ENCODE measurements around the gene SNRNP25. TPM values are rescaled to one million over a fixed set of nuclear protein-coding genes. Genes with fewer than 3 reads are reported as not detected.

SNRNP25 gene
- total RNA-seq, 2 experiments from 2014 or later, result 29.7 to 33.4 TPM

GRCh38 chr16:61879-62281 is 8.3 kb downstream of the SNRNP25 start:
- Mint-ChIP-seq H3K27me3 (no peaks in the 10 kb centered on the region), H3K27ac (no peak overlapping the region), H3K4me1 (peaks cover 2% of the 10 kb centered on the region), H3K36me3 (ENCODE audit: low read depth) (no peaks in the 10 kb centered on the region), H3K4me3 (no peak overlapping the region), H3K9me3 (no peaks in the 10 kb centered on the region)
- ChIA-PET POLR2A (interaction anchor here (2.7 kb wide), 1 partner anchor 8 kb away, joined by 11 read pairs; the partner anchor contains the start of genes POLR3K and SNRNP25), CTCF (interaction anchor here (9.4 kb wide), 1 partner anchor 35 kb away, joined by 194 read pairs; no protein-coding TSS in a partner anchor)
- no peak for DNase-seq

DNA sequence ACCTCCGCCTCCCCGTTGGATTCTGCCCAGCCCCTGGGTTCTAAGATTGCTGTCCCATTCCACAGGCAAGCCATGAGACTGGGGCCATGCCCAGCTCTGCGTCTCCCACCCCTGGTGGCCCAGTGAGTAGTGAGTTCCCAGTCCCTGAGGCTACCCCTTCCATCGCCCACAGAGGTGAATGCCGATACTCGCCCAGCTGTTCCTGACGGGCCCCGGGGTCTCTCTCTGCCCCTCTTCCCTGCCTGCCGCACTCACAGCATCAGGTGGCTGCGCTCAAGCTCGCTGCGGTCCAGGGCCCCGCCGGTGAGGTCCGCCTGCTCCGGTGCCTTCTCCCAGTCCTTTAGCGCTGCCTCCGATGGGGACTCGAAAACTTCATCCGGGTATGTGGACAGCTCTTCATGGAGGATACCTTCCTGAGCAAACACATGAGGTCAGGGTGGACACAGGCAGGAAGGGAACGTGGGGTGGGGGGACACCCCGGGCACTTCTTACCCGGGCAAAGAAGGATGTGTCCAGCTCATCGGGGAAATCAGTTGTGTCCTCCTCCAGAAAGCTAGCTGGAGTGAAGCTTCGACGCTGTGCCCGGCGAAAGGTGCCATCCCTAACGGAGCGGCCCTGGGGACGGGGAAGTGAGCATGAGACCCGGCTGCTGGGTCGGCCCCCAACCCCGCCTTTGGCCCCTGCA is 8.8 kb downstream of the SNRNP25 start:
- Mint-ChIP-seq H3K27me3 (no peaks in the 10 kb centered on the region), H3K36me3 (ENCODE audit: low read depth) (no peaks in the 10 kb centered on the region), H3K4me1 (peaks cover 2% of the 10 kb centered on the region), H3K4me3 (no peak overlapping the region), H3K27ac (no peak overlapping the region), H3K9me3 (no peaks in the 10 kb centered on the region)
- DNase-seq, result no peak
- POLR2A ChIA-PET, result interaction anchor here (2.7 kb wide), 1 partner anchor 9 kb away, joined by 11 read pairs; the partner anchor contains the start of genes POLR3K and SNRNP25
- CTCF ChIA-PET, result interaction anchor here (1.7 to 9.4 kb wide), 2 partner anchors 35 to 44 kb away, joined by 7 to 194 read pairs; no protein-coding TSS in a partner anchor

GRCh38 chr16:62968-63391 is 9.4 kb downstream of the SNRNP25 start:
- CTCF ChIA-PET, result interaction anchor here (1.7 to 9.4 kb wide), 3 partner anchors 10 to 44 kb away, joined by 7 to 194 read pairs (median 21); partner anchors contain the start of genes POLR3K and SNRNP25
- no peaks in the 10 kb centered on the region for H3K9me3 Mint-ChIP-seq
- H3K4me3 Mint-ChIP-seq, result no peak overlapping the region
- POLR2A ChIA-PET, result interaction anchor here (1.0 to 4.7 kb wide), 3 partner anchors 9 to 34 kb away, joined by 3 to 16 read pairs (median 11); partner anchors contain the start of genes MPG, POLR3K and SNRNP25
- H3K4me1 Mint-ChIP-seq, result peaks cover 2% of the 10 kb centered on the region
- H3K27ac Mint-ChIP-seq, result no peak overlapping the region
- no peak for DNase-seq
- H3K27me3 Mint-ChIP-seq, result no peaks in the 10 kb centered on the region
- H3K36me3 Mint-ChIP-seq (ENCODE audit: low read depth), result no peaks in the 10 kb centered on the region

GRCh38 chr16:63466-63865 is 9.8 kb downstream of the SNRNP25 start:
- Mint-ChIP-seq H3K4me3 (no peak overlapping the region), H3K4me1 (peaks cover 2% of the 10 kb centered on the region), H3K9me3 (no peaks in the 10 kb centered on the region), H3K27ac (no peak overlapping the region), H3K27me3 (no peaks in the 10 kb centered on the region), H3K36me3 (ENCODE audit: low read depth) (no peaks in the 10 kb centered on the region)
- DNase-seq, result no peak
- CTCF ChIA-PET, result interaction anchor here (1.5 to 9.4 kb wide), 4 partner anchors 10 to 43 kb away, joined by 3 to 194 read pairs (median 14); partner anchors contain the start of genes POLR3K and SNRNP25
- POLR2A ChIA-PET, result interaction anchor here (1.0 to 4.7 kb wide), 3 partner anchors 10 to 34 kb away, joined by 3 to 16 read pairs (median 11); partner anchors contain the start of genes MPG, POLR3K and SNRNP25

GRCh38 chr16:63998-64913 is 10.6 kb downstream of the SNRNP25 start:
- POLR2A ChIA-PET, result interaction anchor here (1.0 to 4.7 kb wide), 3 partner anchors 11 to 33 kb away, joined by 3 to 16 read pairs (median 11); partner anchors contain the start of genes MPG, POLR3K and SNRNP25
- Mint-ChIP-seq H3K4me3 (no peak overlapping the region), H3K4me1 (peaks cover 2% of the 10 kb centered on the region), H3K27me3 (peaks cover under 1% of the 10 kb centered on the region), H3K9me3 (no peaks in the 10 kb centered on the region), H3K36me3 (ENCODE audit: low read depth) (no peaks in the 10 kb centered on the region), H3K27ac (no peak overlapping the region)
- DNase-seq, result no peak
- CTCF ChIA-PET, result interaction anchor here (0.6 to 9.4 kb wide), 9 partner anchors 8 to 301 kb away, joined by 3 to 194 read pairs (median 4); partner anchors contain the start of genes POLR3K and SNRNP25

GRCh38 chr16:64914-65255 is 11.3 kb downstream of the SNRNP25 start:
- ChIA-PET CTCF (interaction anchor here (0.6 to 9.4 kb wide), 10 partner anchors 9 to 300 kb away, joined by 3 to 194 read pairs (median 4); partner anchors contain the start of genes POLR3K and SNRNP25), POLR2A (interaction anchor here (1.3 to 4.7 kb wide), 2 partner anchors 9 to 13 kb away, joined by 3 to 16 read pairs; partner anchors contain the start of gene MPG)
- Mint-ChIP-seq H3K4me3 (no peak overlapping the region), H3K4me1 (peaks cover 2% of the 10 kb centered on the region), H3K36me3 (ENCODE audit: low read depth) (no peaks in the 10 kb centered on the region), H3K9me3 (no peaks in the 10 kb centered on the region), H3K27me3 (peaks cover 7% of the 10 kb centered on the region), H3K27ac (no peak overlapping the region)
- no peak for DNase-seq

DNA sequence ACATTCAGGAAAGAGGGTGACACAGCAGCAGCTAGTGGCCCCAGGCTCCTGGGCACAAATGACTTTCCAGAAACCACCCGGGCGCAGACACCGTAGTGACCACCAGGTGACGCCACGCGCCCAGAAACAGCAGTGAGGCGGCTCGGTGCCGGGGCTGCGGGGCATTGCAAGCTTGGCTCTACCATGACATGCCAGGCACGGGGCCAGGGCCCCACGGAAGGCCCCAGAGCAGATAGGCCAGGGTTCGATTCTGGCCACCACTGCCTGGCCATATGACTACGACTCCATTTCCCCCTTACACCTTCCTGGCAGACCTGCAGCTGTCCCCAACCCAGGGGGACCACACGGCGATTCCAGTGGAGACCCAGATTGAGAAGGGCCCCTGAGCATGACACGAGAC is 12.1 kb downstream of the SNRNP25 start:
- Mint-ChIP-seq H3K36me3 (ENCODE audit: low read depth) (no peaks in the 10 kb centered on the region), H3K27me3 (peaks cover 13% of the 10 kb centered on the region), H3K9me3 (no peaks in the 10 kb centered on the region), H3K27ac (no peak overlapping the region), H3K4me1 (peaks cover 2% of the 10 kb centered on the region), H3K4me3 (no peak overlapping the region)
- DNase-seq, result peak; percentile 89
- CTCF ChIA-PET, result interaction anchor here (0.6 to 9.4 kb wide), 21 partner anchors 8 to 299 kb away, joined by 3 to 194 read pairs (median 4); partner anchors contain the start of genes POLR3K and SNRNP25
- POLR2A ChIA-PET, result interaction anchor here (1.0 to 4.7 kb wide), 4 partner anchors 10 to 30 kb away, joined by 3 to 23 read pairs (median 10); partner anchors contain the start of genes MPG, POLR3K and SNRNP25

- ChIA-PET CTCF (interaction anchor here (0.8 to 9.4 kb wide), 15 partner anchors 9 to 298 kb away, joined by 3 to 194 read pairs (median 4); partner anchors contain the start of genes POLR3K and SNRNP25), POLR2A (interaction anchor here (1.3 to 4.7 kb wide), 3 partner anchors 11 to 29 kb away, joined by 3 to 23 read pairs (median 16); partner anchors contain the start of gene MPG)
- peaks cover 3% of the 10 kb centered on the region for H3K4me1 Mint-ChIP-seq
- H3K27ac Mint-ChIP-seq, result no peak overlapping the region
- no peaks in the 10 kb centered on the region for H3K9me3 Mint-ChIP-seq
- no peak overlapping the region for H3K4me3 Mint-ChIP-seq
- DNase-seq, result no peak
- H3K36me3 Mint-ChIP-seq (ENCODE audit: low read depth), result no peaks in the 10 kb centered on the region
- peaks cover 18% of the 10 kb centered on the region for H3K27me3 Mint-ChIP-seq
Observed at GRCh38 chr16:66309-67182, 12.9 kb downstream of the SNRNP25 start.

DNA sequence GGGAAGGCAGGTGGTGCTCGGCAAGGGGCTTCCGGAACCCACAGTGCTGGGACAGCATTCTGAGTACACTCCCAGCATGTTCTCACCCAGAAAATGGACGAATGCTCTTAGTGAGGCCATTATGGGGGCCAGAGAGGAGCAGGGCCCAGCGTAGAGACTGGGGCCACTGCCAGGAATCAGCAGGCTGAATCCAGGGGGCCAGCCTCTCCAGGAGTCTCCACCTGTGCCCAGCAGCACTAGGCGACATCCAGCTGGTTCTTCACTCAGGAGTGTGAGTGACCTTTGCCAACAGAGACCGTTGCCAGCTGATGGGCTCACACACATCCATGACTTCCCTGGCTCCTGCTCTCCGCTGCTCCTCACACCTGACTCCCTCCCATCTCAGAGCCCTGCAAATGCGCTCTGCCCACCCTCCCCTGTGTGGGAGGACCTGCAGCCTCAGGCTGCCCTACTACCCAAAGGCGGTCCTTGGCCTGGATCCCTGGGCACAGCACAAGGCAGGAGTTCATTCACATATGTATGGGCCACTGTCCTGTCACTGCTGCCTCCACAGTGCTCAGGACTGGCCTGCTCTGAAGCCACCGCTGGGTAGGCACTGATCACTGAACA is 13.7 kb downstream of the SNRNP25 start:
- ChIA-PET CTCF (interaction anchor here (9.4 kb wide), 1 partner anchor 30 kb away, joined by 194 read pairs; no protein-coding TSS in a partner anchor), POLR2A (interaction anchor here (3.1 to 4.7 kb wide), 2 partner anchors 11 to 29 kb away, joined by 16 to 23 read pairs; partner anchors contain the start of gene MPG)
- H3K36me3 Mint-ChIP-seq (ENCODE audit: low read depth), result no peaks in the 10 kb centered on the region

GRCh38 chr16:67884-68789 is 14.5 kb downstream of the SNRNP25 start:
- POLR2A ChIA-PET, result interaction anchor here (0.9 to 4.7 kb wide), 5 partner anchors 9 to 28 kb away, joined by 3 to 23 read pairs (median 5); partner anchors contain the start of gene MPG
- Mint-ChIP-seq H3K9me3 (no peaks in the 10 kb centered on the region), H3K27me3 (peaks cover 26% of the 10 kb centered on the region), H3K4me1 (peaks cover 8% of the 10 kb centered on the region), H3K36me3 (ENCODE audit: low read depth) (no peaks in the 10 kb centered on the region), H3K27ac (no peak overlapping the region), H3K4me3 (no peak overlapping the region)
- DNase-seq, result no peak
- CTCF ChIA-PET, result interaction anchor here (1.7 to 9.4 kb wide), 3 partner anchors 15 to 29 kb away, joined by 4 to 194 read pairs (median 4); partner anchors contain the start of genes POLR3K and SNRNP25

More for the DNA sequence above, 13.7 kb downstream of the SNRNP25 start:
- Mint-ChIP-seq H3K27ac (no peak overlapping the region), H3K4me3 (no peak overlapping the region), H3K27me3 (peaks cover 21% of the 10 kb centered on the region), H3K9me3 (no peaks in the 10 kb centered on the region), H3K4me1 (peaks cover 3% of the 10 kb centered on the region)
- no peak for DNase-seq

Measured in activated CD4-positive, alpha-beta memory T cell treated with anti-CD3 and anti-CD28 coated beads, Interleukin-2, amount 10 ng/mL, durations not matched to agents 7 days and 5 days (primary cell).